ENCODE measurements around the gene KLHL17.

KLHL17 gene

DNA sequence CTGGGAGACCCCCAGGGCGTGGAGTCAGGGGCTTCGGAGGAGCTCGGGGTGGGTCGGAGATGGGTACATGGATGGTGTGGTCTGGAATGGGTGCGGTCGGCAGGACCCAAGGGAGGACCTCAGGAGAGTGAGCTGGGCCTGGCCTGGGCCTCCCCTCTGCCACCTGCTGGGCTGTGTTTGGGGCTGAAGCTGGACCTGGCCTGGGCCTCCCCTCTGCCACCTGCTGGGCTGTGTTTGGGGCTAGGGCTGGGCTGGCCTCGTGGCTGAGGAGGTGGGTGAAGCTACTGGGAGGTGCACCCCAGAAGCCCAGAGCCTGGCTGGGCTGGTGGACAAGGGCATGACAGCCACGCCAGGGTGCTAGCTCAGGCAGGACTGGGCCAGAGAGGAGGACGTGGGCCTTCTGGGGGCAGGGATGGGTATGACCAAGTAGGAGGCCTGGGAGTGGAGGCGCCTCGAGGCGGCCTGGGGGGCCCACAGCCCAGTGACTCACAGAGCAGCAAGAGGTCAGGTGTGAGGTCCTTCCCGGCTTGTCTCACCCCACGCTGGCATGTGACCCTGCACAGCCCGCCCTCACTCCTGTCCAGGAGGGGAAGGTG is 22.2 kb upstream of the KLHL17 start:
- DNase-seq = peak; percentile 39
- Mint-ChIP-seq H3K4me1 (peaks cover 7% of the 10 kb centered on the region), H3K9me3 (no peaks in the 10 kb centered on the region), H3K4me3 (no peak overlapping the region), H3K27ac (no peak overlapping the region), H3K36me3 (no peaks in the 10 kb centered on the region), H3K27me3 (peaks cover 86% of the 10 kb centered on the region)
- CTCF ChIA-PET = interaction anchor here (1.0 to 1.3 kb wide), 4 partner anchors 32 to 75 kb away, joined by 3 to 5 read pairs (median 4); partner anchors contain the start of gene ISG15

GRCh38 chr1:938711-939489 is 21.5 kb upstream of the KLHL17 start:
- no peak overlapping the region for H3K4me3 Mint-ChIP-seq

GRCh38 chr1:939511-940106 is 20.8 kb upstream of the KLHL17 start:
- H3K9me3 Mint-ChIP-seq = no peaks in the 10 kb centered on the region
- DNase-seq = no peak
- no peak overlapping the region for H3K4me3 Mint-ChIP-seq
- H3K27ac Mint-ChIP-seq = peak overlapping the region; percentile 28
- H3K4me1 Mint-ChIP-seq = peaks cover 7% of the 10 kb centered on the region
- no peaks in the 10 kb centered on the region for H3K36me3 Mint-ChIP-seq
- peaks cover 91% of the 10 kb centered on the region for H3K27me3 Mint-ChIP-seq
- CTCF ChIA-PET = interaction anchor here (1.0 to 2.3 kb wide), 4 partner anchors 9 to 37 kb away, joined by 3 to 5 read pairs (median 4); no protein-coding TSS in a partner anchor

More at GRCh38 chr1:938711-939489, 21.5 kb upstream of the KLHL17 start:
- H3K4me1 Mint-ChIP-seq = peaks cover 7% of the 10 kb centered on the region
- CTCF ChIA-PET = interaction anchor here (1.0 to 2.3 kb wide), 7 partner anchors 8 to 75 kb away, joined by 3 to 5 read pairs (median 5); partner anchors contain the start of gene ISG15
- H3K27me3 Mint-ChIP-seq = peaks cover 86% of the 10 kb centered on the region
- H3K36me3 Mint-ChIP-seq = no peaks in the 10 kb centered on the region
- H3K9me3 Mint-ChIP-seq = no peaks in the 10 kb centered on the region
- no peak for DNase-seq
- peak overlapping the region; percentile 28 for H3K27ac Mint-ChIP-seq

DNA sequence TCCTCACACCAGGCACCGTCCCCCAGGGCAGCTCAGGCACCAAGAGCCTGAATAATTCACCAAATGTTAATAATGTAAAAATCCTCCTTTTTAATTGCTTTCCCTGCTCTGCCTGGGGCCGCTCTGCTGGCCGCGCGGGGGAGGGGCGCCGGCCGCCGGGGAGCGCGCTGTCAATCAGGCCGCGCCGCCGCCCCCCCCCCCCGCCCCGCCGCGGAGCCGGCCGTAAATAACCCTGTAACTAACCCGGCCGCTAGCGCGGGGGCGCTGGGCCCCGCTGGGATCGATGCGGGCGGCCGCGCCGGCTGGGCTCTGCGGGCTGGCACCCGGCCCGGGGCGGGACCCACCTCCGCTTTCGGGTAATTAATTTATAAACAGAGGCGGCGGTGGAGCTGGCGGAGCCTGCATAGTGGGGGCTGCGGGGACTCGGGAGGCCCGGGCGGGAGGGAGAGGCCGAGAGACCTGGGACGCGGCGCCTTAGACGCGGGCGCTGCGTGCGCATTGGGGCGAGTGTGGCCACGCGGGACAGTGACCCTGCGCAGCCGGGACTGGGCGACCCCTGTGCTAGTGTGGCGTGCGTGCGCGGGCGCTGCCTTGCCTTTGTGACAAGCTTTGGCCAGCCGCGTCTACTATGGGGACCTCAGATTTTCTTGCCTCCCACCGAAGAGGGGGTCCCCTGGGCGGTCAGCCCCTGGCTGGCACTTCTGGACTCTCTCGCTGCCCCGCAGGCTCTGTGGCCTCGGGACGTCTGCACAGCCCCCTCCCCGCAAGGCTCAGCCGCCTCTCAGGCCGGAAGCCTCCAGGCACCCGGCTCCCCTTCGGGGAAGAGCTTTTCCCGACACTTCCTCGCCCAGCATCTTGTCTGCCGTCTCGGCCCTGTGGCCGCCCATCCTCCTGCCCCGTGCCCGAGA is 20.0 kb upstream of the KLHL17 start:
- peak overlapping the region; percentile 28 for H3K4me3 Mint-ChIP-seq
- CTCF ChIA-PET = interaction anchor here (1.0 to 2.3 kb wide), 5 partner anchors 10 to 36 kb away, joined by 3 to 5 read pairs (median 4); no protein-coding TSS in a partner anchor
- DNase-seq = no peak

GRCh38 chr1:941015-941587 is 19.3 kb upstream of the KLHL17 start:
- Mint-ChIP-seq H3K27ac (no peak overlapping the region), H3K4me3 (peak overlapping the region; percentile 28)

More for the DNA sequence above, 20.0 kb upstream of the KLHL17 start:
- Mint-ChIP-seq H3K9me3 (no peaks in the 10 kb centered on the region), H3K36me3 (peaks cover 4% of the 10 kb centered on the region), H3K27me3 (peaks cover 90% of the 10 kb centered on the region), H3K4me1 (peaks cover 7% of the 10 kb centered on the region), H3K27ac (no peak overlapping the region)

GRCh38 chr1:941588-942383 is 18.6 kb upstream of the KLHL17 start:
- no peak overlapping the region for H3K4me3 Mint-ChIP-seq

More at GRCh38 chr1:941015-941587, 19.3 kb upstream of the KLHL17 start:
- peaks cover 7% of the 10 kb centered on the region for H3K4me1 Mint-ChIP-seq
- CTCF ChIA-PET = interaction anchor here (1.2 to 2.3 kb wide), 2 partner anchors 10 to 36 kb away, joined by 4 to 5 read pairs; no protein-coding TSS in a partner anchor
- H3K36me3 Mint-ChIP-seq = peaks cover 10% of the 10 kb centered on the region
- peaks cover 90% of the 10 kb centered on the region for H3K27me3 Mint-ChIP-seq
- no peak for DNase-seq
- no peaks in the 10 kb centered on the region for H3K9me3 Mint-ChIP-seq

GRCh38 chr1:942411-942821 is 18.0 kb upstream of the KLHL17 start:
- H3K27me3 Mint-ChIP-seq = peaks cover 79% of the 10 kb centered on the region

More at GRCh38 chr1:941588-942383, 18.6 kb upstream of the KLHL17 start:
- Mint-ChIP-seq H3K27ac (no peak overlapping the region), H3K36me3 (peaks cover 10% of the 10 kb centered on the region), H3K27me3 (peaks cover 84% of the 10 kb centered on the region), H3K4me1 (peaks cover 7% of the 10 kb centered on the region), H3K9me3 (no peaks in the 10 kb centered on the region)
- peak; percentile 39 for DNase-seq
- CTCF ChIA-PET = interaction anchor here (0.9 to 1.2 kb wide), 2 partner anchors 11 to 36 kb away, joined by 3 to 4 read pairs; no protein-coding TSS in a partner anchor

DNA sequence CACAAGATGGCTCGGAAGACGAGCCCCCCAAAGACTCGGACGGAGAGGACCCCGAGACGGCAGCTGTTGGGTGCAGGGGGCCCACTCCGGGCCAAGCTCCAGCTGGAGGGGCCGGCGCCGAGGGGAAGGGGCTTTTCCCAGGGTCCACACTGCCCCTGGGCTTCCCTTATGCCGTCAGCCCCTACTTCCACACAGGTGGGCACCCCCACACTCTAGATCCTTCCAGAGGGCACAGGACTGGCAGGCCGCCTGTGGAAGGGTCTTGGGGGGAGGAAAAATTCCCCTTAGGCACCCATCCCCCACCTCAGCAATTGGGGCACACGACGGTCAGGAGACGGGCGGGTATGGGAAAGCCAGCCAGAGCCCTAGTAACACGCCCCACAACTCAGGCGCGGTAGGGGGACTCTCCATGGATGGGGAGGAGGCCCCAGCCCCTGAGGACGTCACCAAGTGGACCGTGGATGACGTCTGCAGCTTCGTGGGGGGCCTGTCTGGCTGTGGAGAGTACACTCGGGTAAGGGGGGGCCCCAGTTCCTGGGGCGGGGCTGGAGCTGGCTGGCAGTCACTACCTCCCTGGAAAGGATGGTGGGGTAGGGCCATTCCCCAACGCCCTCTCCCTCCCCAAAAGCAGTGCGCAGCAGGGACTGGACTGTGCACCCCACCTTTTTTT is 17.4 kb upstream of the KLHL17 start:
- CTCF ChIA-PET = no interaction called here
- Mint-ChIP-seq H3K4me1 (peaks cover 7% of the 10 kb centered on the region), H3K4me3 (no peak overlapping the region), H3K27ac (no peak overlapping the region), H3K9me3 (no peaks in the 10 kb centered on the region), H3K27me3 (peaks cover 75% of the 10 kb centered on the region), H3K36me3 (peaks cover 15% of the 10 kb centered on the region)
- DNase-seq = no peak

More at GRCh38 chr1:942411-942821, 18.0 kb upstream of the KLHL17 start:
- CTCF ChIA-PET = interaction anchor here (0.9 kb wide), 1 partner anchor 36 kb away, joined by 3 read pairs; no protein-coding TSS in a partner anchor
- peaks cover 7% of the 10 kb centered on the region for H3K4me1 Mint-ChIP-seq
- H3K36me3 Mint-ChIP-seq = peaks cover 15% of the 10 kb centered on the region
- no peak overlapping the region for H3K27ac Mint-ChIP-seq
- no peak for DNase-seq
- H3K4me3 Mint-ChIP-seq = no peak overlapping the region
- no peaks in the 10 kb centered on the region for H3K9me3 Mint-ChIP-seq

DNA sequence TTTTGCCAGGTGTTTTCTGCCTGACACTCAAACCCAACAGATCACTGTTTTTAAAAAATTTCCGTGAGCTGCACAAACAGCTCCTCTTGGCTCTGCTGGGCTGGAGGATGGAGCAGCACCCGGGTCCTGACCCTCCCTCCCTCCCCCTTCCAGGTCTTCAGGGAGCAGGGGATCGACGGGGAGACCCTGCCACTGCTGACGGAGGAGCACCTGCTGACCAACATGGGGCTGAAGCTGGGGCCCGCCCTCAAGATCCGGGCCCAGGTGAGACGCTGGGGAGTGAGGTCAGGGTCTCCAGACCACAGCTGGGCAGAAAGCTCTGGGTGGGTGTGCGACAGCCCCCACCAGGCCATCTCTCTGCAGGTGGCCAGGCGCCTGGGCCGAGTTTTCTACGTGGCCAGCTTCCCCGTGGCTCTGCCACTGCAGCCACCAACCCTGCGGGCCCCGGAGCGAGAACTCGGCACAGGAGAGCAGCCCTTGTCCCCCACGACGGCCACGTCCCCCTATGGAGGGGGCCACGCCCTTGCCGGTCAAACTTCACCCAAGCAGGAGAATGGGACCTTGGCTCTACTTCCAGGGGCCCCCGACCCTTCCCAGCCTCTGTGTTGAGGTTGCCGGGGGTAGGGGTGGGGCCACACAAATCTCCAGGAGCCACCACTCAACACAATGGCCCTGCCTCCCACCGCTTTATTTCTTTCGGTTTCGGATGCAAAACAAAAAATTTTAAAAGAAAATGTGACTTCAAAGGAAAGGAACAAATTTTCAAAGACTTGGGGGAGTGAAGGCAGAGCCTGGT is 16.6 kb upstream of the KLHL17 start:
- CTCF ChIA-PET = no interaction called here
- Mint-ChIP-seq H3K27me3 (peaks cover 67% of the 10 kb centered on the region), H3K27ac (no peak overlapping the region), H3K4me1 (peaks cover 7% of the 10 kb centered on the region), H3K36me3 (peaks cover 15% of the 10 kb centered on the region), H3K4me3 (no peak overlapping the region), H3K9me3 (no peaks in the 10 kb centered on the region)
- no peak for DNase-seq

GRCh38 chr1:944341-945325 is 15.8 kb upstream of the KLHL17 start:
- no peak for DNase-seq
- CTCF ChIA-PET = no interaction called here
- no peaks in the 10 kb centered on the region for H3K9me3 Mint-ChIP-seq
- H3K4me1 Mint-ChIP-seq = peaks cover 7% of the 10 kb centered on the region
- H3K4me3 Mint-ChIP-seq = no peak overlapping the region
- no peak overlapping the region for H3K27ac Mint-ChIP-seq
- peaks cover 58% of the 10 kb centered on the region for H3K27me3 Mint-ChIP-seq
- H3K36me3 Mint-ChIP-seq = peaks cover 21% of the 10 kb centered on the region

Measured in activated naive CD4-positive, alpha-beta T cell treated with anti-CD3 and anti-CD28 coated beads, Interleukin-2, amount 10 ng/mL, durations not matched to agents 7 days and 5 days (primary cell).